SK-N-SH (cell line): Measurements from ENCODE around the gene KIF6.

ENCODE experiments used
- EP300 ChIP-seq, 2 experiments: IDR thresholded peaks; 2 replicates each; pipeline versions ENCODE4 v1.4.0 to v1.6.1; 2012; ENCODE audit warnings: borderline replicate concordance in 1 of 2, low read depth in 1 of 2, low read length in 1 of 2
- GABPA ChIP-seq: IDR thresholded peaks from 2 replicates; pipeline ENCODE4 v1.4.0; 2012; ENCODE audit warnings: low read depth, mild to moderate bottlenecking
- JUND ChIP-seq: IDR thresholded peaks from 2 replicates; pipeline ENCODE4 v1.4.0; 2012
- NRF1 ChIP-seq: IDR thresholded peaks from 2 replicates; pipeline ENCODE4 v1.6.1; 2012; ENCODE audit warnings: low read depth, mild to moderate bottlenecking, low read length
- TF ChIP-seq, protein P1 (sequence below): fragments of 200-600 bp; sonication (generic); IDR thresholded peaks from 2 replicates; pipeline ENCODE4 v1.6.1; 2017; ENCODE audit warnings: antibody characterized with exemption, mild to moderate bottlenecking, moderate library complexity
- TF ChIP-seq, protein P2 (sequence below): IDR thresholded peaks from 2 replicates; pipeline ENCODE4 v1.4.0; 2012; ENCODE audit warnings: low read depth, borderline replicate concordance

DNA sequence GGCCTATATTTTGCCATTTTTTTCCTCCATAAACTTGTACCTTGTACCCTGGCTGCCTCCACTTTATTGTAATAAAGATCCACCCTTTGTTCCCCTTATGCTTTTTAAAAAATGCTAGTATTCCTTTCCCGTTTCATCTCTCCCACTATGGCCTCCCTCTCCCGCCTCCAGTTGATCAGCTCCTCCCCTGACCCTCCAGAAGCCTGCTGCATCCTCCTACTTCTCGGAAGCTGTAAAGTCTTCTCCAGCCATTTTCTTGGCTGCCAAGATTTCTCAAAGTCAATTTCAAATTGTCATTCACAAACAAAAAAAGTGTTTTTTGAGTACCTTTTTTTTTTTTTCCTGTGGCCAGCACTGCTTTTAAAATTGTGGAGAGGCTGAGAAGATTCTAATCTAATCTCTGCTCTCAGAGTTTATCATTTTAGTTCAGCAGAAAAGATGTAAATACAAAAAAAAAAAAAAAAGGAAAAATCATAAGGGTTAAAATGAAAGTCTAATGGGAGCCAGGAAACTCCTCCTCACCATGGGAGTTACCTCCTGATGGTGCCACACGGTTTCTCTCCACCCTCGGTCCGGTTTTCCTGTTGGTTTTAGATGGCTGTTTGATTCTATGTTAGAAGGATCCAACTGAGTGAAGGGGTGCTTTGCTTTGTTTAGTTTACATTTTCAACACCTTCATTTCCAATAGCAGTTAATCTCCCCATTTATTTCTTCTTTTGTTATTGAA lies 299.7 kb downstream of the KIF6 start:
- TF ChIP-seq GABPA (no peak), EP300 (IDR thresholded peaks at IDR 0.05; ENCODE audit: borderline replicate concordance in 1 of 2, low read depth in 1 of 2, low read length in 1 of 2) (no peak), JUND (no peak), NRF1 (no peak)
- TF ChIP-seq, protein P1, sequence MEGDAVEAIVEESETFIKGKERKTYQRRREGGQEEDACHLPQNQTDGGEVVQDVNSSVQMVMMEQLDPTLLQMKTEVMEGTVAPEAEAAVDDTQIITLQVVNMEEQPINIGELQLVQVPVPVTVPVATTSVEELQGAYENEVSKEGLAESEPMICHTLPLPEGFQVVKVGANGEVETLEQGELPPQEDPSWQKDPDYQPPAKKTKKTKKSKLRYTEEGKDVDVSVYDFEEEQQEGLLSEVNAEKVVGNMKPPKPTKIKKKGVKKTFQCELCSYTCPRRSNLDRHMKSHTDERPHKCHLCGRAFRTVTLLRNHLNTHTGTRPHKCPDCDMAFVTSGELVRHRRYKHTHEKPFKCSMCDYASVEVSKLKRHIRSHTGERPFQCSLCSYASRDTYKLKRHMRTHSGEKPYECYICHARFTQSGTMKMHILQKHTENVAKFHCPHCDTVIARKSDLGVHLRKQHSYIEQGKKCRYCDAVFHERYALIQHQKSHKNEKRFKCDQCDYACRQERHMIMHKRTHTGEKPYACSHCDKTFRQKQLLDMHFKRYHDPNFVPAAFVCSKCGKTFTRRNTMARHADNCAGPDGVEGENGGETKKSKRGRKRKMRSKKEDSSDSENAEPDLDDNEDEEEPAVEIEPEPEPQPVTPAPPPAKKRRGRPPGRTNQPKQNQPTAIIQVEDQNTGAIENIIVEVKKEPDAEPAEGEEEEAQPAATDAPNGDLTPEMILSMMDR, result no peak
- TF ChIP-seq, protein P2, sequence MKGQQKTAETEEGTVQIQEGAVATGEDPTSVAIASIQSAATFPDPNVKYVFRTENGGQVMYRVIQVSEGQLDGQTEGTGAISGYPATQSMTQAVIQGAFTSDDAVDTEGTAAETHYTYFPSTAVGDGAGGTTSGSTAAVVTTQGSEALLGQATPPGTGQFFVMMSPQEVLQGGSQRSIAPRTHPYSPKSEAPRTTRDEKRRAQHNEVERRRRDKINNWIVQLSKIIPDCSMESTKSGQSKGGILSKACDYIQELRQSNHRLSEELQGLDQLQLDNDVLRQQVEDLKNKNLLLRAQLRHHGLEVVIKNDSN, result no peak
